Fibroblast of lung (primary cell): Measurements from ENCODE around the gene GIGYF1. TPM values are rescaled to one million over a fixed set of nuclear protein-coding genes. Genes with fewer than 3 reads are reported as not detected.

Experiments used
- DNase-seq, 2 donors: peaks; one replicate each; pipeline versions ENCODE4 v3.0.0 to v3.0.0-alpha.2; 2010; ENCODE audit warnings: low read depth in 2 of 2
- H2AFZ ChIP-seq: 2 replicates; pipeline ENCODE4 v1.5.1; 2012; ENCODE audit warnings: low read length, control low read depth, inconsistent platforms
- H3K27ac ChIP-seq: 2 replicates; pipeline ENCODE4 v1.5.1; 2011; ENCODE audit warnings: low read length, control low read depth; ENCODE audit not compliant: insufficient read depth
- H3K27me3 ChIP-seq: 2 replicates; pipeline ENCODE4 v1.5.1; 2011; ENCODE audit warnings: mild to moderate bottlenecking, low read length; ENCODE audit not compliant: control insufficient read depth, insufficient read depth
- H3K36me3 ChIP-seq: 2 replicates; pipeline ENCODE4 v1.5.1; 2011; ENCODE audit warnings: low read length; ENCODE audit not compliant: control insufficient read depth, insufficient read depth
- H3K4me1 ChIP-seq: 2 replicates; pipeline ENCODE4 v1.5.1; 2011; ENCODE audit warnings: low read length; ENCODE audit not compliant: control insufficient read depth, insufficient read depth; ENCODE audit errors: extremely low read depth
- H3K4me2 ChIP-seq: 2 replicates; pipeline ENCODE4 v1.5.1; 2011; ENCODE audit warnings: low read length, control low read depth; ENCODE audit not compliant: insufficient read depth; ENCODE audit errors: extremely low read depth
- H3K4me3 ChIP-seq, 4 experiments: fragments of 200-600 bp in 1 of 4; sonication (generic) in 1 of 4; replicated peaks in 1 of 4; 2 replicates each; pipeline ENCODE4 v1.5.1; 2011 to 2016; ENCODE audit warnings: low read length in 4 of 4, low read depth in 3 of 4, mild to moderate bottlenecking in 3 of 4, control low read depth in 2 of 4, inconsistent platforms in 1 of 4, mixed read lengths in 1 of 4; ENCODE audit not compliant: insufficient read depth in 1 of 4; ENCODE audit errors: control extremely low read depth in 1 of 4
- H3K79me2 ChIP-seq: 2 replicates; pipeline ENCODE4 v1.5.1; 2012; ENCODE audit warnings: mild to moderate bottlenecking, low read length, inconsistent platforms; ENCODE audit not compliant: control insufficient read depth, insufficient read depth
- H3K9ac ChIP-seq: 2 replicates; pipeline ENCODE4 v1.5.1; 2011; ENCODE audit warnings: mild to moderate bottlenecking, low read length, control low read depth; ENCODE audit not compliant: insufficient read depth
- H3K9me3 ChIP-seq: 2 replicates; pipeline ENCODE4 v1.5.1; 2012; ENCODE audit warnings: low read depth, low read length; ENCODE audit not compliant: control insufficient read depth, insufficient read depth
- H4K20me1 ChIP-seq: 2 replicates; pipeline ENCODE4 v1.5.1; 2011; ENCODE audit warnings: low read length; ENCODE audit not compliant: control insufficient read depth, insufficient read depth; ENCODE audit errors: extremely low read depth
- EZH2 ChIP-seq: IDR thresholded peaks from 2 replicates; pipeline ENCODE4 v1.5.1; 2012; ENCODE audit warnings: low read length, control low read depth, mild to moderate bottlenecking; ENCODE audit errors: missing control alignments
- polyA plus RNA-seq, 2 donors: library from polyadenylated mRNA; depleted of rRNA in 1 of 2; stranded (reverse) in 1 of 2; unstranded in 1 of 2; fragments of >200 nt; gene quantifications; 2 replicates each; pipeline ENCODE4 v1.2.1, GENCODE V29; 2011 to 2012; ENCODE audit warnings: missing spikeins in 1 of 2
- total RNA-seq: library from RNA; depleted of rRNA; stranded (reverse); fragments of >200 nt; gene quantifications from 2 replicates; pipeline ENCODE4 v1.2.1, GENCODE V29; 2014
- TF ChIP-seq, protein P1 (sequence below), 2 donors: IDR thresholded peaks in 1 of 2; conservative IDR thresholded peaks in 1 of 2; 1 replicate in 1 of 2; 2 replicates in 1 of 2; pipeline ENCODE4 v1.5.1; 2011 to 2012; ENCODE audit warnings: low read length in 2 of 2, control low read depth in 1 of 2, inconsistent platforms in 1 of 2, low read depth in 1 of 2, mild to moderate bottlenecking in 1 of 2

GIGYF1 gene
- total and polyA plus RNA-seq, 2 donors (not counting 1 experiment from before 2014, with no cell fraction given): 3.8 to 15.9 TPM

DNA sequence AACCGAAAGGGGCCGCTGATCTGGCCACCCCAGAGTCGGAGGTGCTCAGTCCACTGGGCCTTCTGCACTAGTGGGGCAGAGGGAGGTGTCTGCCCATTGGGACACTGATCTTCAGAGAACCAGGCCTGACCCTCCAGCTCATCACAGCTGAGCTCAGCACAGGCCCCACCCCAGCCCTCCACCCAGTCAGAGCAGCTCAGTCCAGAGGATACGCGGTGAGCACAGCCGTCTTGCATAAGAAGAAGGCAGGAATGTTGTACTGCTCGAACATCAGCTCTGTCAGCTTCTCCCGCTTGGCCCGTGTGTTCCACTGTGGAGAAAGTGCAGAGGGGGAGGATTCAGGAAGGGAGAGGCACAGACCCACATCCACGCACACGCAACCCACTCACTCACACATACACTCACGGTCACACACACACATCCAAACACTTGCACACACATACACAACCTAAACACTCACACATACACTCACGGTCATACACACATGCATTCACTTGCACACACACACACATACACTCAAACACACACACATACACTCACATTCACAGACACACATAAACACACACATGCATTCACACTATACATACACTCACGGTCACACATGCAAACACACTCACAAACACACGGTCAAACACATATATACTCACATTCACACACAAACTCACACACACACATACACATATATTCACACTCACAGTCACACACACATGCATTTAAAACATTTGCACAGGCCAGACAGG lies 44.1 kb downstream of the GIGYF1 start:
- no peak overlapping the region for H2AFZ ChIP-seq
- no peak overlapping the region for H3K4me2 ChIP-seq
- H3K9me3 ChIP-seq: no peaks in the 10 kb centered on the region
- H3K27ac ChIP-seq: no peak overlapping the region
- TF ChIP-seq, protein P1, sequence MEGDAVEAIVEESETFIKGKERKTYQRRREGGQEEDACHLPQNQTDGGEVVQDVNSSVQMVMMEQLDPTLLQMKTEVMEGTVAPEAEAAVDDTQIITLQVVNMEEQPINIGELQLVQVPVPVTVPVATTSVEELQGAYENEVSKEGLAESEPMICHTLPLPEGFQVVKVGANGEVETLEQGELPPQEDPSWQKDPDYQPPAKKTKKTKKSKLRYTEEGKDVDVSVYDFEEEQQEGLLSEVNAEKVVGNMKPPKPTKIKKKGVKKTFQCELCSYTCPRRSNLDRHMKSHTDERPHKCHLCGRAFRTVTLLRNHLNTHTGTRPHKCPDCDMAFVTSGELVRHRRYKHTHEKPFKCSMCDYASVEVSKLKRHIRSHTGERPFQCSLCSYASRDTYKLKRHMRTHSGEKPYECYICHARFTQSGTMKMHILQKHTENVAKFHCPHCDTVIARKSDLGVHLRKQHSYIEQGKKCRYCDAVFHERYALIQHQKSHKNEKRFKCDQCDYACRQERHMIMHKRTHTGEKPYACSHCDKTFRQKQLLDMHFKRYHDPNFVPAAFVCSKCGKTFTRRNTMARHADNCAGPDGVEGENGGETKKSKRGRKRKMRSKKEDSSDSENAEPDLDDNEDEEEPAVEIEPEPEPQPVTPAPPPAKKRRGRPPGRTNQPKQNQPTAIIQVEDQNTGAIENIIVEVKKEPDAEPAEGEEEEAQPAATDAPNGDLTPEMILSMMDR (conservative IDR thresholded peaks at IDR 0.05 in 1 of 2, IDR thresholded peaks at IDR 0.05 in 1 of 2; ENCODE audit: low read depth in 1 of 2, low read length in 2 of 2): no peak
- no peak for TF ChIP-seq EZH2
- H3K4me3 ChIP-seq: no peak overlapping the region
- no peaks in the 10 kb centered on the region for H3K4me1 ChIP-seq
- H3K27me3 ChIP-seq: peaks cover 15% of the 10 kb centered on the region
- no peaks in the 10 kb centered on the region for H3K36me3 ChIP-seq
- DNase-seq: no peak
- no peaks in the 10 kb centered on the region for H3K79me2 ChIP-seq
- no peaks in the 10 kb centered on the region for H4K20me1 ChIP-seq
- no peak overlapping the region for H3K9ac ChIP-seq

DNA sequence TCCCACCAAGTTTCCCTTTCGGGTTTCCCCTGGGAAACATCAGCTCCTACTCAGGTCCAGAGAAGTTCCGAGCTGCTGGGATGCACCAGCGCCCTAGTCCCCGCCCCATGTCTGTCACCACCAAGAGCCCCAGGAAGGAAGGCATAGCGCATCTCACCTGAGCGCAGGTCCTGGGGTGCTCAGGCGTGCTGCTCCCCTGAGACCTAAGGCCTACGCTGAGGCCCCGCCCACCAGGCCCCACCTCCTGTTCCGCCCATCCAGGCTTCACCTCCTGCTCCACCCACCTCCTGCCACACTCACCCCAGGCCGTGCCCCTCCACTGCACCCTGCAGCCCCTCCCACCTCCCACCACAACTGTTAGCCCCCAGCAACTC lies 51.5 kb downstream of the GIGYF1 start:
- no peaks in the 10 kb centered on the region for H3K4me1 ChIP-seq
- H3K27ac ChIP-seq: no peak overlapping the region
- H3K9ac ChIP-seq: no peak overlapping the region
- no peaks in the 10 kb centered on the region for H3K36me3 ChIP-seq
- H2AFZ ChIP-seq: no peak overlapping the region
- H3K79me2 ChIP-seq: no peaks in the 10 kb centered on the region
- no peaks in the 10 kb centered on the region for H4K20me1 ChIP-seq
- no peaks in the 10 kb centered on the region for H3K9me3 ChIP-seq
- no peak for TF ChIP-seq EZH2
- TF ChIP-seq, protein P1 (conservative IDR thresholded peaks at IDR 0.05 in 1 of 2, IDR thresholded peaks at IDR 0.05 in 1 of 2; ENCODE audit: low read depth in 1 of 2, low read length in 2 of 2): no peak
- H3K4me2 ChIP-seq: no peak overlapping the region
- no peak overlapping the region for H3K4me3 ChIP-seq
- no peak for DNase-seq
- peaks cover 2% of the 10 kb centered on the region for H3K27me3 ChIP-seq

GRCh38 chr7:100641860-100642533 lies 52.1 kb downstream of the GIGYF1 start:
- no peaks in the 10 kb centered on the region for H3K27me3 ChIP-seq
- H2AFZ ChIP-seq: no peak overlapping the region
- no peak overlapping the region for H3K4me2 ChIP-seq
- TF ChIP-seq, protein P1 (conservative IDR thresholded peaks at IDR 0.05 in 1 of 2, IDR thresholded peaks at IDR 0.05 in 1 of 2; ENCODE audit: low read depth in 1 of 2, low read length in 2 of 2): no peak
- no peak for TF ChIP-seq EZH2
- H3K4me3 ChIP-seq: no peak overlapping the region
- no peaks in the 10 kb centered on the region for H3K9me3 ChIP-seq
- H3K9ac ChIP-seq: no peak overlapping the region
- no peaks in the 10 kb centered on the region for H3K36me3 ChIP-seq
- H3K27ac ChIP-seq: no peak overlapping the region
- no peak for DNase-seq
- H3K4me1 ChIP-seq: no peaks in the 10 kb centered on the region
- H3K79me2 ChIP-seq: no peaks in the 10 kb centered on the region
- H4K20me1 ChIP-seq: no peaks in the 10 kb centered on the region
